Measurements from ENCODE around the gene ZNF536. TPM values are rescaled to one million over a fixed set of nuclear protein-coding genes. Genes with fewer than 3 reads are reported as not detected.

The ZNF536 gene
- total RNA-seq, 1 donor from 2014 or later: 0.43 TPM

DNA sequence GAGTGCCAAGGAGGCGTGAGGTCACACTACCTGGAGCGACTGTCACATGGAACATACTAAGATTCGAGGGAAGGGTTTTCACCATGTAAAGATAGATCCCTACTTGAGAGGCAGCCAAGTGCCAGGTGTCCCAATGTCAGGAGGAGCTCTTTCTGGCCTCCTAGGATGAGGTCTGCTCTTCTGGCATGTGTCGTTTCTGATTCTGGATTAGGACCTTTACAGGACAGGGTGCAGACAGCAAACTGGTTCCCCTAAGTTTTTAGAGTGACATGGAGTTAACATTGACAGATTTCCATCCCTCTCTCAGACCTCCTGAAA lies 75.3 kb downstream of the ZNF536 start:
- Histone ChIP-seq H3K27ac (ENCODE audit: low read depth, low read length) (no peak overlapping the region), H3K9me3 (ENCODE audit: insufficient read depth, low read depth, low read length) (no peaks in the 10 kb centered on the region), H2AFZ (ENCODE audit: low read depth, low read length) (no peak overlapping the region), H3K4me2 (ENCODE audit: low read length) (no peak overlapping the region), H3K79me2 (ENCODE audit: insufficient read depth, low read length) (no peaks in the 10 kb centered on the region), H3K4me1 (ENCODE audit: insufficient read depth, low read length) (no peaks in the 10 kb centered on the region), H3K27me3 (ENCODE audit: insufficient read depth, low read length) (no peaks in the 10 kb centered on the region), H3K36me3 (ENCODE audit: insufficient read depth, low read length) (no peaks in the 10 kb centered on the region), H3K9ac (ENCODE audit: low read length) (no peak overlapping the region), H3K4me3 (ENCODE audit: insufficient read depth, low read depth, low read length) (no peak overlapping the region), H4K20me1 (ENCODE audit: insufficient read depth, low read length) (no peaks in the 10 kb centered on the region)
- H3K4me1 Mint-ChIP-seq (ENCODE audit: low read depth, unreplicated experiment): peaks cover 18% of the 10 kb centered on the region
- TF ChIP-seq EZH2 (IDR thresholded peaks at IDR 0.05; ENCODE audit: insufficient read depth, low read length): no peak
- TF ChIP-seq, protein P1, sequence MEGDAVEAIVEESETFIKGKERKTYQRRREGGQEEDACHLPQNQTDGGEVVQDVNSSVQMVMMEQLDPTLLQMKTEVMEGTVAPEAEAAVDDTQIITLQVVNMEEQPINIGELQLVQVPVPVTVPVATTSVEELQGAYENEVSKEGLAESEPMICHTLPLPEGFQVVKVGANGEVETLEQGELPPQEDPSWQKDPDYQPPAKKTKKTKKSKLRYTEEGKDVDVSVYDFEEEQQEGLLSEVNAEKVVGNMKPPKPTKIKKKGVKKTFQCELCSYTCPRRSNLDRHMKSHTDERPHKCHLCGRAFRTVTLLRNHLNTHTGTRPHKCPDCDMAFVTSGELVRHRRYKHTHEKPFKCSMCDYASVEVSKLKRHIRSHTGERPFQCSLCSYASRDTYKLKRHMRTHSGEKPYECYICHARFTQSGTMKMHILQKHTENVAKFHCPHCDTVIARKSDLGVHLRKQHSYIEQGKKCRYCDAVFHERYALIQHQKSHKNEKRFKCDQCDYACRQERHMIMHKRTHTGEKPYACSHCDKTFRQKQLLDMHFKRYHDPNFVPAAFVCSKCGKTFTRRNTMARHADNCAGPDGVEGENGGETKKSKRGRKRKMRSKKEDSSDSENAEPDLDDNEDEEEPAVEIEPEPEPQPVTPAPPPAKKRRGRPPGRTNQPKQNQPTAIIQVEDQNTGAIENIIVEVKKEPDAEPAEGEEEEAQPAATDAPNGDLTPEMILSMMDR (IDR thresholded peaks at IDR 0.05; ENCODE audit: insufficient read depth, low read depth, low read length): no peak
- no peak overlapping the region for H3K27ac Mint-ChIP-seq (ENCODE audit: unreplicated experiment)
- peaks cover 17% of the 10 kb centered on the region for H3K27me3 Mint-ChIP-seq (ENCODE audit: low read depth, unreplicated experiment)
- no peaks in the 10 kb centered on the region for H3K36me3 Mint-ChIP-seq (ENCODE audit: low read depth, unreplicated experiment)
- no peak overlapping the region for H3K4me3 Mint-ChIP-seq (ENCODE audit: unreplicated experiment)
- peaks cover 3% of the 10 kb centered on the region for H3K9me3 Mint-ChIP-seq (ENCODE audit: unreplicated experiment)
- DNase-seq (ENCODE audit: low read depth): no peak
- FAIRE-seq: peak; percentile 23

DNA sequence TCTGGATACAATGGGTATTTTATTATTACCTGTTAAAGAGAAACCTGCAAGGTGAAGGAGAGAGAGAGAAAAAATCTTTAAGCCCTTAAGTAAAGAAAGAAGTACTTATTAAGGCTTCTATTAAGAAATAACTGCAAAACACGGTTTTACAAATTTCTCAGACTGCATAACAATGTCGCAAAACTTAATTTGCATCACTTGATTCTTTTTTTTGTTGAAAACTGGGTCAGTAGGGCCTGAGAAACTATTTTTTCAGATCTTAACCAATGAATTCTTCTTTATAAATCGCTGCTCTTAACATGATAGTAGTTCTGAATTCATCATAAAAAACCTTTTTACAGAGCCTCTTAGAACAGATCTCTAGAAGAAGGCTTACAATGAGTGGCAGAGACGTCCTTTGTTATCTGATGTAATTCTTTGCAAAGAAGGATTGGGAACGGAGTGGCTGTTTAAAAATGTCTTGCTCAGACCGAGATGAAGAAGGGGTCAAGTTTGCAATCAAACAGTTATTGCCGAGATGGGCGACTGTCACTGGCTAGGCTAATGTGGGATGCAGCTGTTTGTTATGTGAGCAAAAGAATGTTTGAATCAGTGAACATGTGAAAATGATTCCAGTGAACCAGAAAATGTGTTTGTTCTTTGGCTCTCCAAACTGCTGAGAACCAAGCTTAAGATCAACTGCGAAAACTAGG lies 76.3 kb downstream of the ZNF536 start:
- no peak overlapping the region for H3K4me2 ChIP-seq (ENCODE audit: low read length)
- no peak overlapping the region for H2AFZ ChIP-seq (ENCODE audit: low read depth, low read length)
- no peaks in the 10 kb centered on the region for H3K4me1 ChIP-seq (ENCODE audit: insufficient read depth, low read length)
- Mint-ChIP-seq H3K4me3 (ENCODE audit: unreplicated experiment) (no peak overlapping the region), H3K27ac (ENCODE audit: unreplicated experiment) (no peak overlapping the region), H3K4me1 (ENCODE audit: low read depth, unreplicated experiment) (peaks cover 18% of the 10 kb centered on the region), H3K27me3 (ENCODE audit: low read depth, unreplicated experiment) (peaks cover 18% of the 10 kb centered on the region), H3K9me3 (ENCODE audit: unreplicated experiment) (peaks cover 3% of the 10 kb centered on the region), H3K36me3 (ENCODE audit: low read depth, unreplicated experiment) (no peaks in the 10 kb centered on the region)
- TF ChIP-seq EZH2 (IDR thresholded peaks at IDR 0.05; ENCODE audit: insufficient read depth, low read length): no peak
- TF ChIP-seq, protein P1 (IDR thresholded peaks at IDR 0.05; ENCODE audit: insufficient read depth, low read depth, low read length): no peak
- no peak for FAIRE-seq
- H3K9me3 ChIP-seq (ENCODE audit: insufficient read depth, low read depth, low read length): no peaks in the 10 kb centered on the region
- H3K36me3 ChIP-seq (ENCODE audit: insufficient read depth, low read length): no peaks in the 10 kb centered on the region
- no peak for DNase-seq (ENCODE audit: low read depth)
- H3K79me2 ChIP-seq (ENCODE audit: insufficient read depth, low read length): no peaks in the 10 kb centered on the region
- H3K4me3 ChIP-seq (ENCODE audit: insufficient read depth, low read depth, low read length): no peak overlapping the region
- no peaks in the 10 kb centered on the region for H4K20me1 ChIP-seq (ENCODE audit: insufficient read depth, low read length)
- H3K27ac ChIP-seq (ENCODE audit: low read depth, low read length): no peak overlapping the region
- no peaks in the 10 kb centered on the region for H3K27me3 ChIP-seq (ENCODE audit: insufficient read depth, low read length)
- no peak overlapping the region for H3K9ac ChIP-seq (ENCODE audit: low read length)

DNA sequence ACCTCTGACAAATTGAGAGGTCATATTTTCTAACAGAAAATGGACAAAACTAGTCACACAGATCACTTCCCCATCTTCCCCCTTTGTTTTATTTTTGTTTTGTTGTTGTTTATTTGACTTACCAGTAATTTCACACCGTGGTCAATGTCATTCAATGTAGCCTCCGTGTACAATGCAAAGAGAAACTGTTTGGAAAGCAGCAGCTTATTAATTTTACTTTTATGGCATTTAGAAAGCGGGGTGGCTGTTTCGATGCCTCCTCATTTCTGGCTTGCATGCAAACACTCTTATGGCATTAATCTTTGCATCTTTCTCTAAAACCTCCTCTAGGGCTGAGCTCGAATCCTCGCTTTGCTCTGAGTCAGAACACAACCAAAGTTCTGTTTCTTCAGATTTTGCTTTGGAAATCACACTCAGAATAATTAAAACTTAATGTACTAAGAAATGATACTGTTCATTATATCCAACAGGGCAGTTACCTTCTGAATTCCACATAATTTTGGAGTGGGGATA lies 77.0 kb downstream of the ZNF536 start:
- TF ChIP-seq EZH2 (IDR thresholded peaks at IDR 0.05; ENCODE audit: insufficient read depth, low read length): no peak
- TF ChIP-seq, protein P1 (IDR thresholded peaks at IDR 0.05; ENCODE audit: insufficient read depth, low read depth, low read length): no peak

More for the DNA sequence above, 77.0 kb downstream of the ZNF536 start:
- Mint-ChIP-seq H3K9me3 (ENCODE audit: unreplicated experiment) (peaks cover 3% of the 10 kb centered on the region), H3K27ac (ENCODE audit: unreplicated experiment) (no peak overlapping the region), H3K4me3 (ENCODE audit: unreplicated experiment) (no peak overlapping the region), H3K4me1 (ENCODE audit: low read depth, unreplicated experiment) (peaks cover 18% of the 10 kb centered on the region), H3K36me3 (ENCODE audit: low read depth, unreplicated experiment) (no peaks in the 10 kb centered on the region), H3K27me3 (ENCODE audit: low read depth, unreplicated experiment) (peaks cover 18% of the 10 kb centered on the region)
- H3K79me2 ChIP-seq (ENCODE audit: insufficient read depth, low read length): no peaks in the 10 kb centered on the region
- no peaks in the 10 kb centered on the region for H3K9me3 ChIP-seq (ENCODE audit: insufficient read depth, low read depth, low read length)
- no peaks in the 10 kb centered on the region for H3K4me1 ChIP-seq (ENCODE audit: insufficient read depth, low read length)
- no peak overlapping the region for H2AFZ ChIP-seq (ENCODE audit: low read depth, low read length)
- FAIRE-seq: peak; percentile 41
- H3K4me3 ChIP-seq (ENCODE audit: insufficient read depth, low read depth, low read length): no peak overlapping the region
- no peak overlapping the region for H3K4me2 ChIP-seq (ENCODE audit: low read length)
- H3K27me3 ChIP-seq (ENCODE audit: insufficient read depth, low read length): no peaks in the 10 kb centered on the region
- no peaks in the 10 kb centered on the region for H4K20me1 ChIP-seq (ENCODE audit: insufficient read depth, low read length)
- DNase-seq (ENCODE audit: low read depth): no peak
- no peak overlapping the region for H3K9ac ChIP-seq (ENCODE audit: low read length)
- H3K27ac ChIP-seq (ENCODE audit: low read depth, low read length): no peak overlapping the region
- H3K36me3 ChIP-seq (ENCODE audit: insufficient read depth, low read length): no peaks in the 10 kb centered on the region

Data from astrocyte (in vitro differentiated cells and primary cell).